ENCODE measurements around the gene CCN2.
"Not testable (repeated sequence)": the region's sequence is repeated elsewhere in the genome, so short reads cannot be mapped to it uniquely, and the experiment has no call there.

CCN2 gene

DNA sequence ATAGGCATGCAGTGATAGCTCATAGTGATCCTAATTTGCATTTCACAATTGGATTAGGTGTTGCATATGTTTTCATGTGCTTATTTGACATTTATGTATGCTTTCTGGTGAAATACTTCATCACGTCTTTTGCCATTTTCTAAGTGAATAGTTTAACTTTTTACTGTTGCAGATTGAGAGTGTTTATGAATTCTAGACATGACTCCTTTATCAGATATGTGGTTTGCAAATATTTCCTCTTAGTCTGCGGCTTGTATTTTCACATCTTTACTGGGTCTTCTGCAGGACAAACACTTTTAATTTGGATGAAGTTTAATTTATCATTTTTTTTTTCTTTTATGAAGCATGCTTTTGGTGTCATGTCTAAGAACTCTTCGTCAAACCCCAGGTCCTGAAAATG is 39.2 kb downstream of the CCN2 start:
- TF ChIP-seq, protein P1, sequence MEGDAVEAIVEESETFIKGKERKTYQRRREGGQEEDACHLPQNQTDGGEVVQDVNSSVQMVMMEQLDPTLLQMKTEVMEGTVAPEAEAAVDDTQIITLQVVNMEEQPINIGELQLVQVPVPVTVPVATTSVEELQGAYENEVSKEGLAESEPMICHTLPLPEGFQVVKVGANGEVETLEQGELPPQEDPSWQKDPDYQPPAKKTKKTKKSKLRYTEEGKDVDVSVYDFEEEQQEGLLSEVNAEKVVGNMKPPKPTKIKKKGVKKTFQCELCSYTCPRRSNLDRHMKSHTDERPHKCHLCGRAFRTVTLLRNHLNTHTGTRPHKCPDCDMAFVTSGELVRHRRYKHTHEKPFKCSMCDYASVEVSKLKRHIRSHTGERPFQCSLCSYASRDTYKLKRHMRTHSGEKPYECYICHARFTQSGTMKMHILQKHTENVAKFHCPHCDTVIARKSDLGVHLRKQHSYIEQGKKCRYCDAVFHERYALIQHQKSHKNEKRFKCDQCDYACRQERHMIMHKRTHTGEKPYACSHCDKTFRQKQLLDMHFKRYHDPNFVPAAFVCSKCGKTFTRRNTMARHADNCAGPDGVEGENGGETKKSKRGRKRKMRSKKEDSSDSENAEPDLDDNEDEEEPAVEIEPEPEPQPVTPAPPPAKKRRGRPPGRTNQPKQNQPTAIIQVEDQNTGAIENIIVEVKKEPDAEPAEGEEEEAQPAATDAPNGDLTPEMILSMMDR (IDR thresholded peaks at IDR 0.05; ENCODE audit: unreplicated experiment in 3 of 3) = no peak
- H3K27me3 Mint-ChIP-seq (ENCODE audit: low read depth) = peaks cover 3% of the 10 kb centered on the region
- H3K9me3 Mint-ChIP-seq = no peaks in the 10 kb centered on the region
- no peak overlapping the region for H3K4me3 Mint-ChIP-seq
- H3K27ac Mint-ChIP-seq = no peak overlapping the region
- H3K4me1 Mint-ChIP-seq = no peaks in the 10 kb centered on the region
- H3K36me3 Mint-ChIP-seq (ENCODE audit: low read depth) = no peaks in the 10 kb centered on the region

DNA sequence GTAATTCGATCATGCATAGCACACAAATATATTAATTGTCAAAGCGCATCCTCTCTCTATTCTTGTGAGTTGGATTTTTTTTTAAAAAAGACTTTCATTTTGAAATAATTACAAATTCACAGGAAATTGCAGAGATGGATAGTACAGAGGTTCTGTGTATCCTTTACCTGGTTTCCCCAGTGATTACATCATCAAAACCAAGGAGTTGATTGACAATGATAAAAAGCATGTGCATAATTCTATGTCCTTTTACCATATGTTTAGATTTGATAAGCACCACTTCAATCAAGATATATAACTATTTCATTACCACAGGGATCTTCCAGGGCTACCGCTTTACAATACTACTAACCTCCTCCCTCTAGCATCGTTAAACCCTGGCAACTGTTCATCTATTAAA is 40.2 kb downstream of the CCN2 start:
- no peaks in the 10 kb centered on the region for H3K4me1 Mint-ChIP-seq
- no peaks in the 10 kb centered on the region for H3K9me3 Mint-ChIP-seq
- TF ChIP-seq, protein P1 (IDR thresholded peaks at IDR 0.05; ENCODE audit: unreplicated experiment in 3 of 3) = no peak
- no peak overlapping the region for H3K27ac Mint-ChIP-seq
- no peak overlapping the region for H3K4me3 Mint-ChIP-seq
- H3K36me3 Mint-ChIP-seq (ENCODE audit: low read depth) = no peaks in the 10 kb centered on the region
- H3K27me3 Mint-ChIP-seq (ENCODE audit: low read depth) = peaks cover 3% of the 10 kb centered on the region

- no peaks in the 10 kb centered on the region for H3K36me3 Mint-ChIP-seq (ENCODE audit: low read depth)
- no peak overlapping the region for H3K27ac Mint-ChIP-seq
- TF ChIP-seq, protein P1 (IDR thresholded peaks at IDR 0.05; ENCODE audit: unreplicated experiment in 3 of 3) = peak in 2 of 3 experiments; percentile 18 to 52
- H3K4me1 Mint-ChIP-seq = no peaks in the 10 kb centered on the region
- H3K9me3 Mint-ChIP-seq = no peaks in the 10 kb centered on the region
- H3K4me3 Mint-ChIP-seq = no peak overlapping the region
- peaks cover 3% of the 10 kb centered on the region for H3K27me3 Mint-ChIP-seq (ENCODE audit: low read depth)
Observed at GRCh38 chr6:131910219-131910589, 41.0 kb downstream of the CCN2 start.

DNA sequence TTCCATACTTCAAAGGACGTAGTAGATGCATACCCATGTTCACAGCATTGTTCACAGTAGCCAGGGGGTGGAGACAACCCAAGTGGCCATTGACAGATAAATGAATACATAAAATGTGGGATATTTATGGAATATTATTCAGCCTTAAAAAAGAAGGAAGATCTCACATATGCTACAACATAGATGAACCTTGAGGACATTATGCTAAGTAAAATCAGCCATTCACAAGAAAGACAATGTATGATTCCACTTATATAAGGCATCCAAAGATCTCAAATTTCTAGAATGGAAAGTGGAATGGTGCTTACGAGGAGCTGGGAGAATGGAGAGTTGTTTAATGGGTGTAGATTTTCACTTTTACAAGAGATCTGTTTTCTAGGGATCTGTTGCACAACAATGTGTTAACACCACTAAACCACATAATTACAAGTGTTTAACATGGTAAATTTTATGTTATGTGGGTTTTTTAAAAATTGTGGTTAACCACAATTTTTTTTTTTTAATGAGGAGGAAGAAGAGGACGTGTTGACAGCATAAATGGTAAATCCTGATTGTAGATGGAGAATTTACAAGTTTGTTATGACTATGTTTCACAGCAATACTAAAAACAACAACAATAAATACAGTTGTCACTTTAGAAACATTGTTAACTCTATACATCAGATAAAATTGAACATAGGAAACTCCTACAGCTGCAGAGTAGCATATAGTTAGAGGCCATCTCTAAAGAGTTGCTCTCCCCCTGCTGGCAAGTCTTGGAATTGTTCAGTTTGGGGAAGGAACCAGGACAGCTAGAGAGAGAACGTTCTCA is 41.6 kb downstream of the CCN2 start:
- Mint-ChIP-seq H3K27me3 (ENCODE audit: low read depth) (peaks cover 3% of the 10 kb centered on the region), H3K4me1 (no peaks in the 10 kb centered on the region), H3K27ac (no peak overlapping the region), H3K36me3 (ENCODE audit: low read depth) (no peaks in the 10 kb centered on the region), H3K4me3 (no peak overlapping the region), H3K9me3 (peaks cover 2% of the 10 kb centered on the region)
- TF ChIP-seq, protein P1 (IDR thresholded peaks at IDR 0.05; ENCODE audit: unreplicated experiment in 3 of 3) = peak; percentile 86 to 90 (median 89)

- not testable (repeated sequence) for H3K9me3 Mint-ChIP-seq; H3K36me3 Mint-ChIP-seq (ENCODE audit: low read depth); H3K4me1 Mint-ChIP-seq; H3K4me3 Mint-ChIP-seq; H3K27ac Mint-ChIP-seq
- H3K27me3 Mint-ChIP-seq (ENCODE audit: low read depth) = peaks cover 11% of the 10 kb centered on the region
Observed at GRCh38 chr6:131908787-131909186, 42.4 kb downstream of the CCN2 start.

- H3K36me3 Mint-ChIP-seq (ENCODE audit: low read depth); H3K4me1 Mint-ChIP-seq; H3K27ac Mint-ChIP-seq; H3K4me3 Mint-ChIP-seq; H3K9me3 Mint-ChIP-seq: not testable (repeated sequence)
- peaks cover 36% of the 10 kb centered on the region for H3K27me3 Mint-ChIP-seq (ENCODE audit: low read depth)
Observed at GRCh38 chr6:131903734-131904133, 47.4 kb downstream of the CCN2 start.

- H3K4me1 Mint-ChIP-seq; H3K4me3 Mint-ChIP-seq; H3K36me3 Mint-ChIP-seq (ENCODE audit: low read depth); H3K27ac Mint-ChIP-seq: not testable (repeated sequence)
- Mint-ChIP-seq H3K9me3 (peaks cover 16% of the 10 kb centered on the region), H3K27me3 (ENCODE audit: low read depth) (peaks cover 32% of the 10 kb centered on the region)
Observed at GRCh38 chr6:131901326-131901873, 49.8 kb downstream of the CCN2 start.

Measured in nephron (organoid).